SK-N-SH treated with all-trans-retinoic acid at 6 μM for 48 hours (cell line): ENCODE data around the gene MTUS2.

Experiments used
- ATAC-seq: fragments of 200-7000 bp; cut with Tn5 transposase; 3 replicates; pipeline ENCODE4 v1.9.1; 2020; ENCODE audit warnings: mild to moderate bottlenecking, moderate library complexity
- ARNTL ChIP-seq: fragments of 450-650 bp; formaldehyde crosslinking; IDR thresholded peaks from 2 replicates; pipeline ENCODE4 v1.5.0; 2020; ENCODE audit warnings: low read depth, mild to moderate bottlenecking, moderate library complexity, borderline replicate concordance
- BACH2 ChIP-seq: fragments of 250-450 bp; sonication (Bioruptor Pico); IDR thresholded peaks from 2 replicates; pipeline ENCODE4 v1.9.0; 2021; ENCODE audit warnings: mild to moderate bottlenecking, borderline replicate concordance
- CSRNP3 ChIP-seq: fragments of 250-450 bp; sonication (Bioruptor Pico); IDR thresholded peaks from 2 replicates; pipeline ENCODE4 v1.5.1; 2021; ENCODE audit warnings: mild to moderate bottlenecking, moderate library complexity
- GLIS3 ChIP-seq: fragments of 250-450 bp; sonication (Bioruptor Pico); IDR thresholded peaks from 2 replicates; pipeline ENCODE4 v1.5.0; 2020; ENCODE audit warnings: mild to moderate bottlenecking, moderate library complexity
- ISL1 ChIP-seq: fragments of 250-450 bp; sonication (Bioruptor Pico); IDR thresholded peaks from 2 replicates; pipeline ENCODE4 v2.1.2; 2022; ENCODE audit warnings: mild to moderate bottlenecking, moderate library complexity
- OSR1 ChIP-seq: fragments of 250-450 bp; sonication (Bioruptor Pico); IDR thresholded peaks from 2 replicates; pipeline ENCODE4 v1.8.0; 2022; ENCODE audit warnings: moderate library complexity, mild to moderate bottlenecking, inconsistent platforms
- PPARA ChIP-seq: fragments of 250-450 bp; sonication (Bioruptor Pico); IDR thresholded peaks from 2 replicates; pipeline ENCODE4 v1.5.0; 2020; ENCODE audit warnings: mild to moderate bottlenecking, borderline replicate concordance
- RARB ChIP-seq: fragments of 250-450 bp; sonication (Bioruptor Pico); IDR thresholded peaks from 2 replicates; pipeline ENCODE4 v1.8.0; 2021; ENCODE audit warnings: mild to moderate bottlenecking, moderate library complexity
- SNAI2 ChIP-seq: fragments of 250-450 bp; sonication (Bioruptor Pico); IDR thresholded peaks from 2 replicates; pipeline ENCODE4 v1.5.0; 2020; ENCODE audit warnings: mild to moderate bottlenecking, moderate library complexity
- TOX ChIP-seq: fragments of 250-450 bp; sonication (Bioruptor Pico); IDR thresholded peaks from 2 replicates; pipeline ENCODE4 v1.8.0; 2021; ENCODE audit warnings: mild to moderate bottlenecking, moderate library complexity, borderline replicate concordance
- ZFP3 ChIP-seq: fragments of 250-450 bp; sonication (Bioruptor Pico); IDR thresholded peaks from 2 replicates; pipeline ENCODE4 v1.5.0; 2020; ENCODE audit warnings: mild to moderate bottlenecking, moderate library complexity
- ZFP30 ChIP-seq: fragments of 450-650 bp; formaldehyde crosslinking; IDR thresholded peaks from 2 replicates; pipeline ENCODE4 v1.5.0; 2022; ENCODE audit warnings: mild to moderate bottlenecking, moderate library complexity
- ZNF565 ChIP-seq: fragments of 450-650 bp; formaldehyde crosslinking; conservative IDR thresholded peaks from 2 replicates; pipeline ENCODE4 v1.5.0; 2020; ENCODE audit warnings: low read depth, mild to moderate bottlenecking, moderate library complexity
- ZNF70 ChIP-seq: fragments of 450-650 bp; formaldehyde crosslinking; IDR thresholded peaks from 2 replicates; pipeline ENCODE4 v1.5.0; 2020; ENCODE audit warnings: mild to moderate bottlenecking, moderate library complexity
- ZNF8 ChIP-seq: fragments of 450-650 bp; formaldehyde crosslinking; IDR thresholded peaks from 2 replicates; pipeline ENCODE4 v1.5.0; 2020; ENCODE audit warnings: mild to moderate bottlenecking, moderate library complexity
- TF ChIP-seq, protein P1 (sequence below): fragments of 250-450 bp; sonication (Bioruptor Pico); IDR thresholded peaks from 2 replicates; pipeline ENCODE4 v1.5.0; 2020; ENCODE audit warnings: mild to moderate bottlenecking, moderate library complexity
- TF ChIP-seq, protein P2 (sequence below): fragments of 250-450 bp; sonication (Bioruptor Pico); IDR thresholded peaks from 2 replicates; pipeline ENCODE4 v1.8.0; 2020; ENCODE audit warnings: mild to moderate bottlenecking, moderate library complexity, borderline replicate concordance
- TF ChIP-seq, protein P3 (sequence below): fragments of 250-450 bp; sonication (Bioruptor Pico); IDR thresholded peaks from 2 replicates; pipeline ENCODE4 v1.5.1; 2020; ENCODE audit warnings: low read depth, mild to moderate bottlenecking, moderate library complexity
- TF ChIP-seq, protein P4 (sequence below): fragments of 250-450 bp; sonication (Bioruptor Pico); IDR thresholded peaks from 2 replicates; pipeline ENCODE4 v1.8.0; 2021; ENCODE audit warnings: low read depth, mild to moderate bottlenecking, moderate library complexity, borderline replicate concordance

MTUS2 gene

DNA sequence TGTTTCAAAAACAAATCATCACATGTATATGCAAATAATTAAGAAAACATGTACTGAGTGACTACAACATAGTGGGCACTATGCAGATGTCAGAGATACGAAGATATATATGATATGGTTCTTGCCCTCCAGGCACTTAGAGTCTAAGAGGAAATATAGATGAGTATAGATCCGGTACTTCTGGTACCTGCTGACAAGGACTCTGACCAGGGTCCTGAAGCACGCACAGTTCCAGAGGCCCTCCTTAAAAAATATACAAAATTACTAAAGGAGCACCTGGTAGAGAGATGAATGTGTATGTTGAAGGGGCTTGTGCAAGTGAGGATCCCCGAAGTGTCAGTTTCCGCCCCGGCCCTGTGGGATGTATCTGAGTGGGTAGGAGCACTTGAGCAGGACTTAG, 31.3 kb downstream of the MTUS2 start:
- TF ChIP-seq PPARA (CRISPR knock-in tag) (no peak), ARNTL (CRISPR knock-in tag) (no peak)
- TF ChIP-seq, protein P1, sequence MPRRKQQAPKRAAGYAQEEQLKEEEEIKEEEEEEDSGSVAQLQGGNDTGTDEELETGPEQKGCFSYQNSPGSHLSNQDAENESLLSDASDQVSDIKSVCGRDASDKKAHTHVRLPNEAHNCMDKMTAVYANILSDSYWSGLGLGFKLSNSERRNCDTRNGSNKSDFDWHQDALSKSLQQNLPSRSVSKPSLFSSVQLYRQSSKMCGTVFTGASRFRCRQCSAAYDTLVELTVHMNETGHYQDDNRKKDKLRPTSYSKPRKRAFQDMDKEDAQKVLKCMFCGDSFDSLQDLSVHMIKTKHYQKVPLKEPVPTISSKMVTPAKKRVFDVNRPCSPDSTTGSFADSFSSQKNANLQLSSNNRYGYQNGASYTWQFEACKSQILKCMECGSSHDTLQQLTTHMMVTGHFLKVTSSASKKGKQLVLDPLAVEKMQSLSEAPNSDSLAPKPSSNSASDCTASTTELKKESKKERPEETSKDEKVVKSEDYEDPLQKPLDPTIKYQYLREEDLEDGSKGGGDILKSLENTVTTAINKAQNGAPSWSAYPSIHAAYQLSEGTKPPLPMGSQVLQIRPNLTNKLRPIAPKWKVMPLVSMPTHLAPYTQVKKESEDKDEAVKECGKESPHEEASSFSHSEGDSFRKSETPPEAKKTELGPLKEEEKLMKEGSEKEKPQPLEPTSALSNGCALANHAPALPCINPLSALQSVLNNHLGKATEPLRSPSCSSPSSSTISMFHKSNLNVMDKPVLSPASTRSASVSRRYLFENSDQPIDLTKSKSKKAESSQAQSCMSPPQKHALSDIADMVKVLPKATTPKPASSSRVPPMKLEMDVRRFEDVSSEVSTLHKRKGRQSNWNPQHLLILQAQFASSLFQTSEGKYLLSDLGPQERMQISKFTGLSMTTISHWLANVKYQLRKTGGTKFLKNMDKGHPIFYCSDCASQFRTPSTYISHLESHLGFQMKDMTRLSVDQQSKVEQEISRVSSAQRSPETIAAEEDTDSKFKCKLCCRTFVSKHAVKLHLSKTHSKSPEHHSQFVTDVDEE (CRISPR knock-in tag): no peak
- TF ChIP-seq, all 23 proteins: peak for 0
- ATAC-seq: no peak

- no peak for ATAC-seq
Measured at GRCh38 chr13:28854657-28855056, 34.5 kb downstream of the MTUS2 start.

DNA sequence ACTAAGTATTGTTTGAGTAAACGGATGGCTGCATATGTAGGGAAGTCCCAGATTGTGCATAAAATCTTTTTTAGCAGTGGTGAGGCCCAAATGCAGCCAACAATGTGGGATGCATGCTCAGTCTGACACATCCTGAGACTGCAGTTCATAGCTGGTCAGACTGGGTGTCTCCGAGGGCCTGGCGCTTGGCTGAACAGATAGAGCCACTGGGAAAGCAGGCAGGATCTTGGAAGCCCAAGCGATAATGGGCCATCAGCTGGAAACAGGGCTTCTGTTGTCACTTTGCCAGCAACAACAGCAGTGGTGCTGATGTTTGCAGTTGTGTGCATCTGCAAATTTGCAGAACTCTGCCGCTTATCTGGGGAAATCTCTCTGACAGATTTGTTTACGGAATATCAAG, 36.1 kb downstream of the MTUS2 start:
- TF ChIP-seq ZFP30 (no peak), ZFP3 (CRISPR knock-in tag) (no peak), BACH2 (CRISPR knock-in tag) (no peak), ZNF8 (CRISPR knock-in tag) (no peak), OSR1 (CRISPR knock-in tag) (no peak), TOX (CRISPR knock-in tag) (no peak), CSRNP3 (CRISPR knock-in tag) (no peak), GLIS3 (CRISPR knock-in tag) (no peak), ISL1 (CRISPR knock-in tag) (no peak), ZNF565 (CRISPR knock-in tag) (no peak), ZNF70 (CRISPR knock-in tag) (no peak), PPARA (CRISPR knock-in tag) (no peak), SNAI2 (no peak), ARNTL (CRISPR knock-in tag) (no peak), RARB (CRISPR knock-in tag) (no peak)
- TF ChIP-seq, protein P2, sequence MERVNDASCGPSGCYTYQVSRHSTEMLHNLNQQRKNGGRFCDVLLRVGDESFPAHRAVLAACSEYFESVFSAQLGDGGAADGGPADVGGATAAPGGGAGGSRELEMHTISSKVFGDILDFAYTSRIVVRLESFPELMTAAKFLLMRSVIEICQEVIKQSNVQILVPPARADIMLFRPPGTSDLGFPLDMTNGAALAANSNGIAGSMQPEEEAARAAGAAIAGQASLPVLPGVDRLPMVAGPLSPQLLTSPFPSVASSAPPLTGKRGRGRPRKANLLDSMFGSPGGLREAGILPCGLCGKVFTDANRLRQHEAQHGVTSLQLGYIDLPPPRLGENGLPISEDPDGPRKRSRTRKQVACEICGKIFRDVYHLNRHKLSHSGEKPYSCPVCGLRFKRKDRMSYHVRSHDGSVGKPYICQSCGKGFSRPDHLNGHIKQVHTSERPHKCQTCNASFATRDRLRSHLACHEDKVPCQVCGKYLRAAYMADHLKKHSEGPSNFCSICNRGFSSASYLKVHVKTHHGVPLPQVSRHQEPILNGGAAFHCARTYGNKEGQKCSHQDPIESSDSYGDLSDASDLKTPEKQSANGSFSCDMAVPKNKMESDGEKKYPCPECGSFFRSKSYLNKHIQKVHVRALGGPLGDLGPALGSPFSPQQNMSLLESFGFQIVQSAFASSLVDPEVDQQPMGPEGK (CRISPR knock-in tag): no peak
- TF ChIP-seq, protein P3, sequence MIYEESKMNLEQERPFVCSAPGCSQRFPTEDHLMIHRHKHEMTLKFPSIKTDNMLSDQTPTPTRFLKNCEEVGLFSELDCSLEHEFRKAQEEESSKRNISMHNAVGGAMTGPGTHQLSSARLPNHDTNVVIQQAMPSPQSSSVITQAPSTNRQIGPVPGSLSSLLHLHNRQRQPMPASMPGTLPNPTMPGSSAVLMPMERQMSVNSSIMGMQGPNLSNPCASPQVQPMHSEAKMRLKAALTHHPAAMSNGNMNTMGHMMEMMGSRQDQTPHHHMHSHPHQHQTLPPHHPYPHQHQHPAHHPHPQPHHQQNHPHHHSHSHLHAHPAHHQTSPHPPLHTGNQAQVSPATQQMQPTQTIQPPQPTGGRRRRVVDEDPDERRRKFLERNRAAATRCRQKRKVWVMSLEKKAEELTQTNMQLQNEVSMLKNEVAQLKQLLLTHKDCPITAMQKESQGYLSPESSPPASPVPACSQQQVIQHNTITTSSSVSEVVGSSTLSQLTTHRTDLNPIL (CRISPR knock-in tag): no peak
- TF ChIP-seq, protein P4, sequence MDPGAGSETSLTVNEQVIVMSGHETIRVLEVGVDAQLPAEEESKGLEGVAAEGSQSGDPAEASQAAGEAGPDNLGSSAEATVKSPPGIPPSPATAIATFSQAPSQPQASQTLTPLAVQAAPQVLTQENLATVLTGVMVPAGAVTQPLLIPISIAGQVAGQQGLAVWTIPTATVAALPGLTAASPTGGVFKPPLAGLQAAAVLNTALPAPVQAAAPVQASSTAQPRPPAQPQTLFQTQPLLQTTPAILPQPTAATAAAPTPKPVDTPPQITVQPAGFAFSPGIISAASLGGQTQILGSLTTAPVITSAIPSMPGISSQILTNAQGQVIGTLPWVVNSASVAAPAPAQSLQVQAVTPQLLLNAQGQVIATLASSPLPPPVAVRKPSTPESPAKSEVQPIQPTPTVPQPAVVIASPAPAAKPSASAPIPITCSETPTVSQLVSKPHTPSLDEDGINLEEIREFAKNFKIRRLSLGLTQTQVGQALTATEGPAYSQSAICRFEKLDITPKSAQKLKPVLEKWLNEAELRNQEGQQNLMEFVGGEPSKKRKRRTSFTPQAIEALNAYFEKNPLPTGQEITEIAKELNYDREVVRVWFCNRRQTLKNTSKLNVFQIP (CRISPR knock-in tag): no peak
- no peak for ATAC-seq

More at GRCh38 chr13:28854657-28855056, 34.5 kb downstream of the MTUS2 start:
- TF ChIP-seq, protein P4 (CRISPR knock-in tag): no peak
- no peak for TF ChIP-seq PPARA (CRISPR knock-in tag)
- TF ChIP-seq, all 23 proteins: peak for 0
